Osteoblast (primary cell): ENCODE measurements around the gene ZNF652. TPM values are rescaled to one million over a fixed set of nuclear protein-coding genes. Genes with fewer than 3 reads are reported as not detected.
A peak's percentile ranks its signal among the peaks of the same experiment; 100 is the strongest.

Experiments
- DNase-seq: peaks from one replicate; pipeline ENCODE4 v3.0.0; 2011; ENCODE audit warnings: low spot score, mixed read lengths; ENCODE audit not compliant: insufficient read length; ENCODE audit errors: missing footprints
- H2AFZ ChIP-seq: 2 replicates; pipeline ENCODE4 v1.6.0; 2011; ENCODE audit warnings: mild to moderate bottlenecking, low read length
- H3K27ac ChIP-seq: 2 replicates; pipeline ENCODE4 v1.5.1; 2011; ENCODE audit warnings: mild to moderate bottlenecking, low read depth, low read length, moderate library complexity
- H3K27me3 ChIP-seq: 2 replicates; pipeline ENCODE4 v1.6.0; 2012; ENCODE audit warnings: mild to moderate bottlenecking, control low read depth, inconsistent platforms, low read length, moderate library complexity; ENCODE audit not compliant: insufficient read depth
- H3K36me3 ChIP-seq: 2 replicates; pipeline ENCODE4 v1.5.1; 2011; ENCODE audit warnings: mild to moderate bottlenecking, low read length, control low read depth, moderate library complexity; ENCODE audit not compliant: insufficient read depth
- H3K4me1 ChIP-seq: 2 replicates; pipeline ENCODE4 v1.5.1; 2011; ENCODE audit warnings: mild to moderate bottlenecking, low read length, control low read depth, moderate library complexity; ENCODE audit not compliant: insufficient read depth
- H3K4me2 ChIP-seq: 2 replicates; pipeline ENCODE4 v1.6.0; 2011; ENCODE audit warnings: mild to moderate bottlenecking, low read length; ENCODE audit not compliant: insufficient read depth
- H3K4me3 ChIP-seq: fragments of 200-600 bp; sonication (generic); 3 replicates; pipeline ENCODE4 v1.5.1; 2012; ENCODE audit warnings: mild to moderate bottlenecking, low read length, inconsistent platforms; ENCODE audit not compliant: insufficient read depth
- H3K79me2 ChIP-seq: 2 replicates; pipeline ENCODE4 v1.6.0; 2012; ENCODE audit warnings: mild to moderate bottlenecking, low read length, control low read depth, inconsistent platforms; ENCODE audit not compliant: insufficient read depth
- H3K9me3 ChIP-seq: 2 replicates; pipeline ENCODE4 v1.5.1; 2011; ENCODE audit warnings: low read depth, low read length, control low read depth
- H4K20me1 ChIP-seq: 2 replicates; pipeline ENCODE4 v1.6.0; 2012; ENCODE audit warnings: mild to moderate bottlenecking, low read length, control low read depth; ENCODE audit not compliant: insufficient read depth
- CTCF ChIP-seq: IDR thresholded peaks from 2 replicates; pipeline ENCODE4 v1.5.1; 2011; ENCODE audit warnings: mild to moderate bottlenecking, low read depth, low read length, moderate library complexity; ENCODE audit errors: extremely low read depth
- total RNA-seq: library from RNA; depleted of rRNA; stranded (reverse); fragments of >200 nt; gene quantifications from 2 replicates; pipeline ENCODE4 v1.2.3, GENCODE V29; 2012

The ZNF652 gene
- total RNA-seq, 1 donor, result 28.2 TPM

- no peak for TF ChIP-seq CTCF
- H3K27me3 ChIP-seq, result no peaks in the 10 kb centered on the region
- H3K27ac ChIP-seq, result no peak overlapping the region
- H4K20me1 ChIP-seq, result no peaks in the 10 kb centered on the region
- no peak overlapping the region for H3K4me3 ChIP-seq
- no peaks in the 10 kb centered on the region for H3K4me1 ChIP-seq
- H3K4me2 ChIP-seq, result no peak overlapping the region
- peaks cover 33% of the 10 kb centered on the region for H3K36me3 ChIP-seq
- DNase-seq, result no peak
- H3K79me2 ChIP-seq, result no peaks in the 10 kb centered on the region
- no peaks in the 10 kb centered on the region for H3K9me3 ChIP-seq
- H2AFZ ChIP-seq, result no peak overlapping the region
These were observed 40.7 kb upstream of the ZNF652 start for GRCh38 chr17:49402706-49403105.

GRCh38 chr17:49401971-49402611 is 40.0 kb upstream of the ZNF652 start:
- Histone ChIP-seq H3K36me3 (peaks cover 27% of the 10 kb centered on the region), H3K4me3 (no peak overlapping the region), H2AFZ (no peak overlapping the region), H3K27ac (no peak overlapping the region), H3K27me3 (no peaks in the 10 kb centered on the region), H3K4me2 (no peak overlapping the region), H3K4me1 (no peaks in the 10 kb centered on the region), H4K20me1 (no peaks in the 10 kb centered on the region), H3K9me3 (no peaks in the 10 kb centered on the region), H3K79me2 (no peaks in the 10 kb centered on the region)
- TF ChIP-seq CTCF, result no peak
- DNase-seq, result no peak

- H3K9me3 ChIP-seq, result no peaks in the 10 kb centered on the region
- no peak overlapping the region for H3K4me2 ChIP-seq
- H3K27ac ChIP-seq, result no peak overlapping the region
- H4K20me1 ChIP-seq, result no peaks in the 10 kb centered on the region
- H3K4me1 ChIP-seq, result no peaks in the 10 kb centered on the region
- no peak overlapping the region for H2AFZ ChIP-seq
- H3K36me3 ChIP-seq, result peaks cover 15% of the 10 kb centered on the region
- H3K79me2 ChIP-seq, result no peaks in the 10 kb centered on the region
- TF ChIP-seq CTCF, result no peak
- H3K4me3 ChIP-seq, result no peak overlapping the region
- DNase-seq, result no peak
- no peaks in the 10 kb centered on the region for H3K27me3 ChIP-seq
These were observed 37.9 kb upstream of the ZNF652 start for GRCh38 chr17:49399995-49400394.

- Histone ChIP-seq H3K27me3 (no peaks in the 10 kb centered on the region), H3K4me1 (peaks cover 3% of the 10 kb centered on the region), H3K4me2 (no peak overlapping the region), H4K20me1 (no peaks in the 10 kb centered on the region), H3K27ac (no peak overlapping the region), H2AFZ (peak overlapping the region; percentile 41), H3K36me3 (no peaks in the 10 kb centered on the region), H3K4me3 (no peak overlapping the region), H3K9me3 (no peaks in the 10 kb centered on the region), H3K79me2 (no peaks in the 10 kb centered on the region)
- no peak for TF ChIP-seq CTCF
- DNase-seq, result no peak
These were observed 35.5 kb upstream of the ZNF652 start for GRCh38 chr17:49397586-49397985.
